HG03103 (cell line): Measurements from ENCODE around the gene MYORG.

Source experiments
- ATAC-seq: cut with Tn5 transposase; IDR thresholded peaks from one replicate; pipeline ENCODE4 v1.9.1; 2021; ENCODE audit warnings: low read depth; ENCODE audit not compliant: unreplicated experiment

The MYORG gene

DNA sequence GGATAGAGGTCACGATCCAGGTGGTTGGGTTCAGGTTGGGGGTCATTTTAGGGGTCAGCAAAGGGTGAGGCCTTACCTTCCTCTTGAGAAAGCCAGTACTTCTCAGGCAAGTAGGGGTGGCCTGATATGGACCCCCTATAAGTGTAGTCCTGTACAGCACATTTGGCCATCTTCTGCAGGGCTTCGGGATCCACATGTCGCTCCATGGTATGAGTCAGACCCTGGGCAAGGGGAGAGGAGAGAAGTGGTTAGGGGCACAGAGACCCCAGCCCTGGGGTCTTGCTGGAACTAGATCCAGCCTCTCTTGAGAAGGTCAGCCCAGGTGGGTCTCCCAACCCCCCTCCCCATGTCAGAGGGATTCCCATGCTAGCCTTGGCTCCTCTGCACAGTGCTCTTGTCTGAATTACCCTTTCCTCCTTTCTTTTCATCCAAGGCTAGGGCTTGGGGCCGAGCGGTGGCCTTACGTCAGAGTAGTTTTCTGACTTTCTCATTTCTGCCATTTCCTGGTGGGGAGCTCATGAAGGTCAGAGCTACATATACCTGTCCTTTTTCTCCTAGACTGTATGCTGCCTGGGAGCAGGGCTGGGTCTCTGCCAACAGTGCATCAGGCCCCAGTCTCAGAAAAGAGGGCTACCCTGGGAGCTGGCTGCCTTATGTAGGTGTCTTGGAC, 9.0 kb upstream of the MYORG start:
- no peak for ATAC-seq

GRCh38 chr9:34384368-34385165, 7.9 kb upstream of the MYORG start:
- ATAC-seq: no peak

- ATAC-seq: no peak
These were observed 7.2 kb upstream of the MYORG start for GRCh38 chr9:34383904-34384303.

DNA sequence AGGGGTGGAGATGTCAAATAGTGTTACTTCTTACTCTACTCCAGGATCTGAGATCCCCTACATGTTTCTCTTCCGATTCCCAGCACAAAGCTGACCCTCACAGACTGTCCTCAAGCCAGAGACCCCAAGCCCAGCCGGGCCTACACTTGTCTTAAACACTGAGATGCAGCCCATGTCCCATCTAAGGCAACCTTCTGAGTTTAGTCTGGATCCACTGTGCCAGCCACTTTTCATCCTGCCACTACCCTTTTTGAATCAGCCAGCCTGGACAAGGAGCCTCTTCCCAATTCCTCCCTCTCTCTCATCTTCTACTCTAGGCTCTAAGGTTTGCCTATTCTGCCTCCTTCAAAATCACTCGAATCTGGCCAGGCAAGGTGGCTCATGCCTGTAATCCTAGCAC, 6.2 kb upstream of the MYORG start:
- no peak for ATAC-seq

- no peak for ATAC-seq
These were observed 5.4 kb upstream of the MYORG start for GRCh38 chr9:34382054-34382453.

DNA sequence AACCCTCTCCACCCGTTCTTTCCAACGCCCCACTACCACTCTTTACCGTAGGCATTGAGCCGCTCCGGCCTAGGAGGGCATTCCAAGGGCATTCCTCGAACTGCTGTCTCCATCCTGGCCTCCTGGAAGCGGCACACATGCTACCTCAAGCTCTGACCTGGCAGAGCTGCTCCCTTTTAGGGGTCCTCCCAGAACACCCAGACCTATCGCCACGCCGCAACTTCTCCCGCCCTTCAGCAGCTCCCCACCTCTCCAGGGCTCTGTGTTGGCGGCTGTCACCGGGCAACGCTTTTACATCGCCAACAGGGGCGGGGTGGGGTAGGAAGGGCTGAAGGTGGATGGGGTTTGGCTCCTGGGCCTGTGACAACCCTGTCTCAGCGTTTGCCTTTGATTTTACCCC, 4.6 kb upstream of the MYORG start:
- no peak for ATAC-seq

GRCh38 chr9:34380511-34381315, 4.0 kb upstream of the MYORG start:
- ATAC-seq: peak; percentile 38

DNA sequence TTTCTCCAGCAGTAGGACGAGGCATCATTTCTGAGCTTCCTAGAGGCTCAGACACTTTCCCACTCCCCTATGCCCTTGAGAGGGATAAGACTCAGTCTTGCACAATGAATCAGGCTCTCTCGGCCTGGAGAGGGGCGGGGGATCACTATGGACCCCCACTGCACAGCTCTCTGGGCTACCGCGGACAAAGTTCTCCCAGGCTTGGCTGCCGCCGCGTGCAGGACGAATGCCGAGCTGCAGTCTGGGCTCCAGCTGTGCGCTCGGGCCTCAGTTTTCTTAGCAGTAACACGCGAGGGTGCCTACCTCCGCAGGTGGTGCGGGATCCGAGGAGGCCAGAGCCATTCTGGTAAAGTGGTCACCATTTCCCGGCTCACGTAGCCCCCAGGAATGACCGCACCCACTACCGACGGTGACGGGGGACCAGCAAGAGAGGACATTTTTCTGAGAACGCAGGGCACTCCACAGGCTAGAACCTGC, 3.4 kb upstream of the MYORG start:
- no peak for ATAC-seq

DNA sequence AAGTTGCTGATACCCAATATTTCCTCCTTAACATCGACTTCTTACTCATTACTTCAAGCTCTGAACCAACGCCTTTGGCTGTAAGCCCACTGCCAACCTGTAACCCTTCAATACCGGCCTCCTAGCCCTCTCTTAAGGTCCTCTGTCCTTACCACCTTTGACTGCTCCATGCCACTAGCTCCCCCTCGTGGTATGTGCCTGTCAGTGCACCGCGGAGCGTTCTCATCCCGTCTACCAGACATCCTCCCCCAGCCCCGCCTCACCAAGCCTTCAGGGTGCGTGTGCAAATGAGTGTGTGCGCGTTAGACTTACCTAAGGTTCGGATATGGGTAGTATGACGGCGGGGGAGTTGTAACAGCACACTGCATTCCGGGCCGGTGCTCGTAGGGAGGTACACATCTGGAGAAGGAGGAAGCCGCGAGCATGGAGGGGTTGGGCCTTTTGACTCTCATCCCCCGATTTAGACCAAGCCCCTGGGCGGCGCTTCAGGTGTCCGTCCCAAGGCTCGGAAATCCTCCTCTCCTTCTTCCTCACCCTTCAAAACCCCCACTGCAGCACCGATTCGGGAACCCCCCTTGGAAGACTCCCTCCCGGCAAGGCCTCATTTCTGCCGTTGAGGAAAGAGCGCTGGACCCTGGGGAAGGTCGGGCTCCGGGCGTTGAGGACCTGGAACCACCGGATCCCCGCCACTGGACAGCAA, 2.8 kb upstream of the MYORG start:
- ATAC-seq: no peak

- no peak for ATAC-seq
These were observed 1.8 kb upstream of the MYORG start for GRCh38 chr9:34378376-34379060.

DNA sequence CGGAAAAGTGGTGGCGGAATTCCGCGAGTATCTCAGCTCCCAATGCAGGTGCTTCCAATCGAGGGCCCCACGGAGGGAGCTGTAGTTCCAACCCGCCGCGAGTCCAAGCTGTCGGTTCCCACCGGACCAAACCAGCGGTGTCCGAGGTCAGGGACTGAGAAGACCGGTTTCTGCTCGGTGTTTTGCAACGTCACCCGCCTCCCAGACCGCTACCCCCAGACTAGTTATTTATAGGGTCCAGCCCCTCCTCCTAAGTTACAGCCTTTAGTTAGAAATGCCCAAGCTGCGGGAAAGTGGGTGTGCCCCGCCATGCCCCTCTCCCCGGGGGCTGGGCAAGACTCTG, 677 bp upstream of the MYORG start:
- no peak for ATAC-seq

GRCh38 chr9:34375901-34376595, 650 bp downstream of the MYORG start:
- ATAC-seq: no peak

DNA sequence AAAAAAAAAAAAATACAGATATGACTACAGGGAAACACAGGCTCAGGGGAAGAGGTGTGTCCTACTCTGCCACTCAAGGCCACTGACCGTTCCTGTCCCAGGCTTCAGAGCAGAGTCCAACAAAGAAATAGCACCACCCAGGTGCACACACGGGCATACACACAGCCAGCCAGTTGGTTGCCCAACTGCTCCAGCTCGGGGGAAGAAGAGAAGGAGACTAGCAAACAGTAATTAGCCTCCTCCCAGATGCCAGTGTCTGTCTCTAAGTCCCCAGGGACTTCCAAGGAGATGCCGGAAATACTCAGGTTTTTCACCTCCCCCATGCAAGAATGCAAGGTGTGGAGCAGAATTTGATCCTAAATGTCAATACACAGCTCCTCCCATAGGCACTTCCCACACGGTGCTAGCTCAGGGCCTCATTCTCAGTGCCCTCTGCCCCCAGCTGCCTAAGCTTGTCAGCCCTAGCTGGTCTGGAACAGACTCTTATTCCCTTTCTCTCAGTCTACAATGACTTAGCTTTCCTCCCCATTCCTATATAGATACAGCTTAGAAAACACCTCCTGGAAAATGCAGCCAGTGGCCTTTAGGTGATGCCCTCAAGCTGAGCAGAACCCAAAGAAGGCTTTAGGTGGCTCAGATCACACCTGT, 1.7 kb downstream of the MYORG start:
- no peak for ATAC-seq

GRCh38 chr9:34374339-34374738, 2.4 kb downstream of the MYORG start:
- ATAC-seq: no peak

DNA sequence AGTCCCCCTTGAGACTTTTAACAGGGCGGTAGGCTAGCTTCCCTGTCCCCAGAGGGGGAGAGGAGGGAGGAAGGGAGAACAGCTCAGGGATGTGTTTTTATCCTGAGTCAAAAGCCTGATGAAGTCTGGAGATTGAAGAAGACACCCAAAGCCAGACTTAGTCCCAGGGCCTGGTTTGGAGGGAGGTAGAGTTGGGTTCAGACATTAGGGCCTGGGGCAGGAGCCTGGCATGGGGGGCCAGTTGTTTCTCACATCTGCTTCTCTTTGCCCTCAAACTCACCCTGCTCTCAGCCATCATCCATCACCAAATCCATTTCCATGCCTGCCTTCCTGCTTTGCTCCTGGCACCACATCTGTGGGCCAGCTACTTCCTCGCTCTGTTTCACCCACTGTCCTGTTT, 2.9 kb downstream of the MYORG start:
- ATAC-seq: no peak

GRCh38 chr9:34372467-34373011, 4.2 kb downstream of the MYORG start:
- ATAC-seq: no peak

GRCh38 chr9:34371886-34372466, 4.7 kb downstream of the MYORG start:
- ATAC-seq: no peak
